H1 (cell line): ENCODE measurements around the gene SYNPO. TPM values are rescaled to one million over a fixed set of nuclear protein-coding genes. Genes with fewer than 3 reads are reported as not detected.

Experiments
- CTBP2 ChIP-seq: IDR thresholded peaks from 2 replicates; pipeline ENCODE4 v1.7.0; 2011; ENCODE audit warnings: borderline replicate concordance, mild to moderate bottlenecking, moderate library complexity, mixed read lengths, low read length; ENCODE audit not compliant: insufficient read depth, insufficient read length
- FOSL1 ChIP-seq: IDR thresholded peaks from 2 replicates; pipeline ENCODE4 v1.6.1; 2011; ENCODE audit warnings: mild to moderate bottlenecking, low read depth, low read length, moderate library complexity; ENCODE audit not compliant: insufficient read depth
- RAD21 ChIP-seq, 2 experiments: IDR thresholded peaks in 1 of 2; conservative IDR thresholded peaks in 1 of 2; 2 replicates each; pipeline ENCODE4 v1.6.1; 2011; ENCODE audit warnings: low read depth in 2 of 2, low read length in 2 of 2, improper control_type of control experiment in 1 of 2, inconsistent platforms in 1 of 2, mild to moderate bottlenecking in 1 of 2, moderate library complexity in 1 of 2
- RBBP5 ChIP-seq: IDR thresholded peaks from 2 replicates; pipeline ENCODE4 v1.7.1; 2012; ENCODE audit warnings: low read depth, mild to moderate bottlenecking, inconsistent platforms, low read length, moderate library complexity, borderline replicate concordance
- polyA plus RNA-seq, 7 experiments: library from polyadenylated mRNA; depleted of rRNA in 3 of 7; stranded (reverse) in 5 of 7; unstranded in 2 of 7; fragments of >200 nt in 5 of 7; fragments of 200-250 nt in 2 of 7; gene quantifications; 1 replicate in 5 of 7; 2 replicates in 1 of 7; 4 replicates in 1 of 7; pipeline versions ENCODE4 v1.2.1 to v1.2.3, GENCODE V29; 2011 to 2013; ENCODE audit warnings: missing spikeins in 2 of 7, mixed read lengths in 2 of 7
- total RNA-seq: library from RNA; stranded (reverse); fragmentation: NEBNext Ultra II Directional; extraction: Animal tissue kit (Norgen Biotek cat#: 25700); gene quantifications from 2 replicates; pipeline ENCODE4 v1.2.1, GENCODE V29; 2021

The SYNPO gene
- total and polyA plus RNA-seq, 2 of the 8 experiments (the other 6 are each of a cell fraction or from before 2014, with no cell fraction given): 2.3 TPM

DNA sequence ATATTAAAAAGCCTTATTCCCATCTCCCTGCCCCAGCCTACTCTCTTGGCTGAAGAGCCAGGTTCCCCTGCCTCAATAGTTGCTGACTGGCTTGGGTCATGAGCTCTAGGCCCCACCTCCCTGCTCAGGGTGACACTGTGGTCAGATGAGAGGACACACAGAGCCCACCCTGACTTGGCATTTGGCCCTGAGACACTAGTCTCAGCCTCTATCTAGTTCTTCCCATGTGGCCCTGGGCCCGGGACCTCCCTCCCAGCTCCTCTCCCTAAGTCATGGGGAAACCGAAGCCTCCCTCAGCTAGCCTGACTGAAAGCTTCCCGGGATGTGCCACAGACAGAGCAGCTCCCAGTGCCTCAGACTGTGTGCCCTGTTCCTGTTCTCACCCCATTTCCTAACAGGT is 14.8 kb downstream of the SYNPO start (continued):
- TF ChIP-seq CTBP2 (no peak), RBBP5 (no peak), FOSL1 (no peak), RAD21 (IDR thresholded peaks at IDR 0.05 in 1 of 2, conservative IDR thresholded peaks at IDR 0.05 in 1 of 2; ENCODE audit: low read depth in 2 of 2, low read length in 2 of 2) (no peak)
